K562 (cell line): ENCODE results near the gene GLI1. TPM values are rescaled to one million over a fixed set of nuclear protein-coding genes. Genes with fewer than 3 reads are reported as not detected.
A peak's percentile ranks its signal among the peaks of the same experiment; 100 is the strongest.

ENCODE experiments used
- ARID3B ChIP-seq: fragments of 250-450 bp; sonication (Bioruptor Pico); IDR thresholded peaks from 2 replicates; pipeline ENCODE4 v1.4.0; 2020; ENCODE audit warnings: borderline replicate concordance
- CHD1 ChIP-seq: fragments of 200-600 bp; sonication (generic); IDR thresholded peaks from one replicate; pipeline ENCODE4 v1.6.1; 2012; ENCODE audit warnings: mild to moderate bottlenecking, moderate library complexity, low read length, inconsistent platforms
- HDGF ChIP-seq: fragments of 450-650 bp; IDR thresholded peaks from 2 replicates; pipeline ENCODE4 v1.6.1; 2016
- RBM39 ChIP-seq: fragments of 200-400 bp; formaldehyde crosslinking; optimal IDR thresholded peaks from 2 replicates; pipeline ENCODE3; 2018; ENCODE audit warnings: low read depth, low read length
- ZBTB33 ChIP-seq: sonication (generic); formaldehyde crosslinking; IDR thresholded peaks from 2 replicates; pipeline ENCODE4 v1.8.1; 2023; ENCODE audit warnings: mild to moderate bottlenecking, missing genetic modification reagents
- ZBTB40 ChIP-seq, 2 experiments: fragments of 450-650 bp in 1 of 2; sonication (generic) in 1 of 2; formaldehyde crosslinking in 1 of 2; IDR thresholded peaks; 2 replicates each; pipeline versions ENCODE4 v1.7.1 to v1.9.0; 2016 to 2022; ENCODE audit warnings: inconsistent platforms in 1 of 2, mild to moderate bottlenecking in 1 of 2, missing genetic modification reagents in 1 of 2
- ZFP30 ChIP-seq: fragments of 250-450 bp; sonication (Bioruptor Pico); IDR thresholded peaks from 2 replicates; pipeline ENCODE4 v1.8.0; 2022; ENCODE audit warnings: moderate library complexity, mild to moderate bottlenecking, inconsistent platforms, borderline replicate concordance
- ZNF592 ChIP-seq: fragments of 450-650 bp; IDR thresholded peaks from 2 replicates; pipeline ENCODE4 v1.6.1; 2017; ENCODE audit warnings: antibody characterized with exemption, mild to moderate bottlenecking
- polyA plus RNA-seq, 8 experiments: library from polyadenylated mRNA; depleted of rRNA in 4 of 8; stranded (reverse) in 5 of 8; unstranded in 3 of 8; fragments of >200 nt; fragmentation: Nextera tagmentation in 2 of 8; fragmentation: Illumina TruSeq in 1 of 8; extraction: Ambion mirVana in 2 of 8; extraction: Trizol in 1 of 8; gene quantifications; 2 replicates each; pipeline versions ENCODE4 v1.2.1 to v1.2.3, GENCODE V29; 2011 to 2014; ENCODE audit warnings: inconsistent platforms in 1 of 8, missing spikeins in 1 of 8
- total RNA-seq, 7 experiments: library from RNA; depleted of rRNA in 6 of 7; stranded (reverse); fragments of >200 nt in 6 of 7; fragmentation: Illumina TruSeq in 2 of 7; extraction: Trizol in 2 of 7; gene quantifications; 2 replicates each; pipeline versions ENCODE4 v1.2.1 to v1.2.3, GENCODE V29; 2011 to 2021; ENCODE audit warnings: low replicate concordance in 1 of 7

The GLI1 gene
- total and polyA plus RNA-seq, 9 of the 15 experiments (the other 6 are each of a cell fraction or from before 2014, with no cell fraction given): 0.24 to 3.7 (median 0.61) TPM

- TF ChIP-seq ZNF592 (no peak), ZBTB33 (CRISPR knock-in tag) (no peak), ARID3B (CRISPR knock-in tag) (no peak), HDGF (no peak), ZBTB40 (IDR thresholded peaks at IDR 0.05) (0 out of 2 replicates have a peak, but pooled peaks have one; percentile 19), ZBTB40 (CRISPR knock-in tag; IDR thresholded peaks at IDR 0.05) (no peak), RBM39 (no peak), CHD1 (peak; percentile 59), ZFP30 (CRISPR knock-in tag) (no peak)
Measured at GRCh38 chr12:57518920-57519795, 59.6 kb downstream of the GLI1 start (continued).
